ENCODE results near the gene OGA. TPM values are rescaled to one million over a fixed set of nuclear protein-coding genes. Genes with fewer than 3 reads are reported as not detected.

The OGA gene
- total RNA-seq, 1 donor from 2014 or later: 275 TPM

DNA sequence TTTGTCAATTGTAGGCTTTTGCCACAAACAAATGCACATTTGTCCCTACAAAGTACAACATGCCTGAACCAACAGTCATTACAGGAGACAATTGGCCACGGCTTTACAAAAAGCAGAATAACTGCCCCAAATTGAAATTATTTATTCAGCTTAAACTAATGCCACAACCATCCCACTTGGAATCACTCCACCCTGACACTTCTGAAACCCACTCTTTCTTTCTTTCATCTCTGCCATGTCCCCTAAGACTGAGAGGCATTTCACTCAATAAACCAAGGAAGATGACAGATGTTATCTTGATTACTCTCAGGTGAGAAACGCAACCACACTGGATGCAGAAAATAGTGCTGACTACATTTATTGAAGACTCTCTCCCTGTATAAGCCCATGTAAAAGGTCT, 32.4 kb downstream of the OGA start:
- Histone ChIP-seq H3K4me2 (no peak overlapping the region), H3K36me3 (peaks cover 37% of the 10 kb centered on the region), H3K27ac (no peak overlapping the region), H3K27me3 (no peaks in the 10 kb centered on the region), H3K9ac (no peak overlapping the region), H3K4me3 (no peak overlapping the region), H3F3A (ENCODE audit: low read depth) (peaks cover 76% of the 10 kb centered on the region), H2AFZ (replicated peaks) (no peak overlapping the region), H4K20me1 (ENCODE audit: low read depth) (peaks cover 61% of the 10 kb centered on the region), H3K79me2 (ENCODE audit: low read depth) (peaks cover 15% of the 10 kb centered on the region), H3K4me1 (peaks cover 13% of the 10 kb centered on the region), H3K9me3 (ENCODE audit: low read depth) (no peaks in the 10 kb centered on the region)
- no peak overlapping the region for H3K27ac Mint-ChIP-seq
- TF ChIP-seq EZH2phosphoT487 (IDR thresholded peaks at IDR 0.05) (no peak), EZH2 (IDR thresholded peaks at IDR 0.05) (no peak)
- TF ChIP-seq, protein P1, sequence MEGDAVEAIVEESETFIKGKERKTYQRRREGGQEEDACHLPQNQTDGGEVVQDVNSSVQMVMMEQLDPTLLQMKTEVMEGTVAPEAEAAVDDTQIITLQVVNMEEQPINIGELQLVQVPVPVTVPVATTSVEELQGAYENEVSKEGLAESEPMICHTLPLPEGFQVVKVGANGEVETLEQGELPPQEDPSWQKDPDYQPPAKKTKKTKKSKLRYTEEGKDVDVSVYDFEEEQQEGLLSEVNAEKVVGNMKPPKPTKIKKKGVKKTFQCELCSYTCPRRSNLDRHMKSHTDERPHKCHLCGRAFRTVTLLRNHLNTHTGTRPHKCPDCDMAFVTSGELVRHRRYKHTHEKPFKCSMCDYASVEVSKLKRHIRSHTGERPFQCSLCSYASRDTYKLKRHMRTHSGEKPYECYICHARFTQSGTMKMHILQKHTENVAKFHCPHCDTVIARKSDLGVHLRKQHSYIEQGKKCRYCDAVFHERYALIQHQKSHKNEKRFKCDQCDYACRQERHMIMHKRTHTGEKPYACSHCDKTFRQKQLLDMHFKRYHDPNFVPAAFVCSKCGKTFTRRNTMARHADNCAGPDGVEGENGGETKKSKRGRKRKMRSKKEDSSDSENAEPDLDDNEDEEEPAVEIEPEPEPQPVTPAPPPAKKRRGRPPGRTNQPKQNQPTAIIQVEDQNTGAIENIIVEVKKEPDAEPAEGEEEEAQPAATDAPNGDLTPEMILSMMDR (IDR thresholded peaks at IDR 0.05): no peak
- peaks cover 21% of the 10 kb centered on the region for H3K36me3 Mint-ChIP-seq
- no peaks in the 10 kb centered on the region for H3K9me3 Mint-ChIP-seq
- H3K4me1 Mint-ChIP-seq: peaks cover 22% of the 10 kb centered on the region
- no peaks in the 10 kb centered on the region for H3K27me3 Mint-ChIP-seq (ENCODE audit: insufficient read depth, low read depth)
- DNase-seq (ENCODE audit: low spot score): no peak
- no peak overlapping the region for H3K4me3 Mint-ChIP-seq

DNA sequence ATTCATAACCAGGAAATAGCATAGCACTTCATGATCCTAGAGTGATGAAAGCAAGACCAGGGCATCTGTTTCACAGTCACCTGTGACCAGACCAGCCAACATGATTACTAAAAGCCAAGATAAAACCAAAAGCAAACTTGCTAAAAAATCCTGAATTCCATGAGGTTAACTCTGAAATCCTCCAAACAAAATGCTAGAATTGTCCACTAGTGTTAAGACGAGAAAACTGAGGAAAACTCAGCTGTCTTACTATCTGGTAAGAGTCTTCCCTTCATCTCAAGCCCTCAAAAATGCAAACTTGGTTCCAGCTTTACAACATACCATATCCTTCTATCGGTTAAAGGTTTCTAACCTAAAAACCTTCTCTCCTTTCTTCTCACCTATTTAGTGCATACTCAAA, 33.7 kb downstream of the OGA start:
- TF ChIP-seq EZH2phosphoT487 (IDR thresholded peaks at IDR 0.05) (no peak), EZH2 (IDR thresholded peaks at IDR 0.05) (no peak)
- TF ChIP-seq, protein P1 (IDR thresholded peaks at IDR 0.05): no peak
- H3K9me3 Mint-ChIP-seq: no peaks in the 10 kb centered on the region
- Histone ChIP-seq H3K4me2 (peak overlapping the region; percentile 86), H3K4me1 (peaks cover 24% of the 10 kb centered on the region), H3K4me3 (no peak overlapping the region), H2AFZ (replicated peaks) (no peak overlapping the region), H3K27ac (peak overlapping the region; percentile 43), H3F3A (ENCODE audit: low read depth) (peaks cover 76% of the 10 kb centered on the region), H4K20me1 (ENCODE audit: low read depth) (peaks cover 64% of the 10 kb centered on the region), H3K9me3 (ENCODE audit: low read depth) (no peaks in the 10 kb centered on the region), H3K36me3 (peaks cover 29% of the 10 kb centered on the region), H3K27me3 (peaks cover 8% of the 10 kb centered on the region), H3K9ac (no peak overlapping the region), H3K79me2 (ENCODE audit: low read depth) (peaks cover 10% of the 10 kb centered on the region)
- H3K4me1 Mint-ChIP-seq: peaks cover 24% of the 10 kb centered on the region
- peaks cover 3% of the 10 kb centered on the region for H3K27me3 Mint-ChIP-seq (ENCODE audit: insufficient read depth, low read depth)
- H3K4me3 Mint-ChIP-seq: peak overlapping the region; percentile 100
- DNase-seq (ENCODE audit: low spot score): no peak
- H3K36me3 Mint-ChIP-seq: peaks cover 18% of the 10 kb centered on the region
- no peak overlapping the region for H3K27ac Mint-ChIP-seq

- Histone ChIP-seq H3K36me3 (peaks cover 25% of the 10 kb centered on the region), H4K20me1 (ENCODE audit: low read depth) (peaks cover 62% of the 10 kb centered on the region), H3K9me3 (ENCODE audit: low read depth) (no peaks in the 10 kb centered on the region), H3K4me1 (peaks cover 30% of the 10 kb centered on the region), H3K9ac (peak overlapping the region; percentile 7), H3K27me3 (peaks cover 16% of the 10 kb centered on the region), H2AFZ (replicated peaks) (no peak overlapping the region), H3K27ac (peak overlapping the region; percentile 43), H3K4me2 (peak overlapping the region; percentile 86), H3K79me2 (ENCODE audit: low read depth) (peaks cover 10% of the 10 kb centered on the region), H3K4me3 (peak overlapping the region; percentile 75), H3F3A (ENCODE audit: low read depth) (peaks cover 76% of the 10 kb centered on the region)
- H3K36me3 Mint-ChIP-seq: peaks cover 13% of the 10 kb centered on the region
- DNase-seq (ENCODE audit: low spot score): peak; percentile 74
- H3K9me3 Mint-ChIP-seq: no peaks in the 10 kb centered on the region
- H3K27ac Mint-ChIP-seq: no peak overlapping the region
- H3K27me3 Mint-ChIP-seq (ENCODE audit: insufficient read depth, low read depth): peaks cover 7% of the 10 kb centered on the region
- peak overlapping the region; percentile 100 for H3K4me3 Mint-ChIP-seq
- peaks cover 30% of the 10 kb centered on the region for H3K4me1 Mint-ChIP-seq
- TF ChIP-seq EZH2phosphoT487 (IDR thresholded peaks at IDR 0.05): no peak
- TF ChIP-seq, protein P1 (IDR thresholded peaks at IDR 0.05): no peak
- TF ChIP-seq EZH2 (IDR thresholded peaks at IDR 0.05): peak; percentile 26
Observed at GRCh38 chr10:101783736-101784118, 34.5 kb downstream of the OGA start.

Measured in neural progenitor cell (in vitro differentiated cells).